GM19452 (cell line): ENCODE data around the gene SPPL2A.
"Not testable (repeated sequence)": the region's sequence is repeated elsewhere in the genome, so short reads cannot be mapped to it uniquely, and the experiment has no call there.

Experiments
- ATAC-seq: cut with Tn5 transposase; IDR thresholded peaks from one replicate; pipeline ENCODE4 v1.9.1; 2021; ENCODE audit not compliant: unreplicated experiment

Gene SPPL2A, protein sequence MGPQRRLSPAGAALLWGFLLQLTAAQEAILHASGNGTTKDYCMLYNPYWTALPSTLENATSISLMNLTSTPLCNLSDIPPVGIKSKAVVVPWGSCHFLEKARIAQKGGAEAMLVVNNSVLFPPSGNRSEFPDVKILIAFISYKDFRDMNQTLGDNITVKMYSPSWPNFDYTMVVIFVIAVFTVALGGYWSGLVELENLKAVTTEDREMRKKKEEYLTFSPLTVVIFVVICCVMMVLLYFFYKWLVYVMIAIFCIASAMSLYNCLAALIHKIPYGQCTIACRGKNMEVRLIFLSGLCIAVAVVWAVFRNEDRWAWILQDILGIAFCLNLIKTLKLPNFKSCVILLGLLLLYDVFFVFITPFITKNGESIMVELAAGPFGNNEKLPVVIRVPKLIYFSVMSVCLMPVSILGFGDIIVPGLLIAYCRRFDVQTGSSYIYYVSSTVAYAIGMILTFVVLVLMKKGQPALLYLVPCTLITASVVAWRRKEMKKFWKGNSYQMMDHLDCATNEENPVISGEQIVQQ

GRCh38 chr15:50765195-50765967, at the start of gene SPPL2A:
SPPL2A (minus strand) TSS chr15:50765706; CDS start chr15:50765533, 173 bp downstream.
- ATAC-seq: peak; percentile 88

GRCh38 chr15:50814634-50815033, 49.1 kb upstream of the SPPL2A start:
- no peak for ATAC-seq

- no peak for ATAC-seq
Observed at GRCh38 chr15:50813865-50814264, 48.4 kb upstream of the SPPL2A start.

GRCh38 chr15:50813089-50813488, 47.6 kb upstream of the SPPL2A start:
- no peak for ATAC-seq

DNA sequence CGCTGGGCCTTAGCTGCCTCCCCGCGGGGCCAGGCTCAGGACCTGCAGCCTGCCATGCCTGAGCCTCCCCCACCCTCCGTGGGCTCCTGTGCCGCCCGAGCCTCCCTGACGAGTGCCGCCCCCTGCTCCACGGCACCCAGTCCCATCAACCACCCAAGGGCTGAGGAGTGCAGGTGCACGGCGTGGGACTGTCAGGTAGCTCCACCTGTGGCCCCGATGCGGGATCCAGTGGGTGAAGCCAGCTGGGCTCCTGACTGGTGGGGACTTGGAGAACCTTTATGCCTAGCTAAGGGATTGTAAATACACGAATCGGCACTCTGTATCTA, 46.6 kb upstream of the SPPL2A start:
- not testable (repeated sequence) for ATAC-seq

- not testable (repeated sequence) for ATAC-seq
Observed at GRCh38 chr15:50811461-50812180, 46.1 kb upstream of the SPPL2A start.

- ATAC-seq: no peak
Observed at GRCh38 chr15:50810128-50810527, 44.6 kb upstream of the SPPL2A start.

GRCh38 chr15:50808728-50809127, 43.2 kb upstream of the SPPL2A start:
- ATAC-seq: no peak

- ATAC-seq: no peak
Observed at GRCh38 chr15:50803479-50804180, 38.1 kb upstream of the SPPL2A start.

- no peak for ATAC-seq
Observed at GRCh38 chr15:50800715-50801114, 35.2 kb upstream of the SPPL2A start.

- no peak for ATAC-seq
Observed at GRCh38 chr15:50798684-50799083, 33.2 kb upstream of the SPPL2A start.

DNA sequence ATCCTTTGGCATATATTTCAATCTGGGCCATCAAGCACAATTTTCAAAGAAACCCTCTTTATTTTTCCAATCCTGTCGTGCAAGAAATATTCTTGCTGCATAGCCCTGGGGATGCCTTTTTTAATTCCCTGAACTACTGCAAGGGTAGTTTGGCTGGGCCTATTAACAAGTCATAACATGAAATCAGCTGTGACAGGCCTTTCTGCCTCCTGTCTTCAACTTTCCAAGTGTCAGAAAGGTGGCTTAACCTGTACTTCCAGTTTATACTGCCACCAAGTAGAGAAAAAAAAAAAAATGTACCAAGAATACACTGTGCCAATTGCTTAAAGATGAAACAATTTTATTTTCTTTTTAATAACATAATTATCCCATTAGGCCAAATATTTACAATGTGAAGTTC, 32.4 kb upstream of the SPPL2A start:
- ATAC-seq: no peak

- no peak for ATAC-seq
Observed at GRCh38 chr15:50791486-50791885, 26.0 kb upstream of the SPPL2A start.

GRCh38 chr15:50790778-50791453, 25.4 kb upstream of the SPPL2A start:
- ATAC-seq: no peak

DNA sequence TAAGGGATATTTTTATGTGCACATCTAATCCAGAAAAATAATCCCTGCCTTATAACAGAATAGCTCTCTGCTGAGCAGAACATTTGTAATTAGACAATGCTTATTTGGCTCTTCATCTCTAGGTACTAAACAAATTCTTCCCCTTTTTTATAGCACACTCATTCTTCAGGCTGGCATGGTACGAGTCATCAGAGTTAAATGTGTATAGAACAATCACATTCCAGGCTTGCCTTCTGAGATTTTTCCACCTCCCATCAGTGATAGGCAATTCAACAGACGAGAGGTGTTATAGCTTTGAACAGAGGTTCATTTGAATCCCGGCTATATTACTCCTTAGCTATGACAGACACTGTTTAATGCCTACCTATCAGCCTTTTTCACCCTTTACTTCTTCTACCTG, 21.4 kb upstream of the SPPL2A start:
- no peak for ATAC-seq

DNA sequence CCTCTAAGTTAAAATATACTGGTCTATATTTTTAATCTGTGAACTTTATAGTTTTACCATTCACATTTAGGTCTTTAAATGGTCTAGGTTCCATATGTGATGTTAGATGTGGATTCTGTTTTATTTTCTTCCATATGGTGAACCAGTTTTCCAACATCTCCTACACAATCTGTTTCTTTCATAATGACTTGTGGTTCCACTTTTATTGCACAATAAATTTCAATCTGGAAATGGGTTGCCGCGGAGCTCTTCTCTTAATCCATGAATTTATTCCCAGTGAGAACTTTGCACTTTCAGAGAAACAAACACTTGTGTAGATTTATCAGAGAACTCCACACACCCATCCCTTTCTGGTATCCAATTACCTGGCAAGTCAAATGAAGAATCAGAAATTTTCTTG, 20.9 kb upstream of the SPPL2A start:
- ATAC-seq: no peak

DNA sequence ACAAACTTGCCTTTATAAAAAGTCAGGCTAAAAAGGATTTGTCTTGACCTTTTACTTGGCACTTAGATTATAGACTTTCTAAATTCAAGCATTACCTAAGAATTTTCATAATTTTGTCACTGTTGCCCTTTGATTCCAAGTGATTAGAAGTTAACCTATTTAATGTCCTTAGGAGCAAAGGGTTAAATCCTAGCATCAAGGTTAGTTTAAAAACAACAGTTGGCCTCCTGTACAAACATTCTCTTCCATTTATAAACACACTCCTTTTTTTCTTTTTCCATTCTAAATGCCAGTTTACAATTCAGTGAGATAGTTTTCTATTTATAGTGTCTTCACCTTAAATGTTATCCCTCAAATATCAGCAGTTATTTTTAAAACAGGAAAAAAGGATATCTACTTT, 18.4 kb upstream of the SPPL2A start:
- ATAC-seq: no peak

DNA sequence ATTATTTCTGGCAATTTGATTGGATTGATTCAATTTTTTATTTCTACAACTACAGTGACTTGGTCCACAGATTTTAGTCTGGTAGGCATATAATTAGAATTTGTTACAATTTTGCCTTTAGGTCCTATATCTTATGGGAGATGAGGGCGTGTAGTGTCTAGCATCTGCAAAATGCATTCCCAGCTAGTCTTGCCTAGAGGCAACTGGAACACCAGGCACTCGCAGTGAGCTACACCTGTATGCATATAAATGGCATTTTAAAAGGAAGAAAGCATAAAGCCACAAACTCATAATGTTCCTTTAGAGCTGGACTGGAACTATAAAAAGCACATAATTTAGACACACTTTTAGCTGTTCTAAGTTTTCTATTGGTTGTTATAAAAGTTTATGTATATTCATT, 17.9 kb upstream of the SPPL2A start:
- ATAC-seq: no peak

GRCh38 chr15:50778086-50778485, 12.6 kb upstream of the SPPL2A start:
- ATAC-seq: no peak

DNA sequence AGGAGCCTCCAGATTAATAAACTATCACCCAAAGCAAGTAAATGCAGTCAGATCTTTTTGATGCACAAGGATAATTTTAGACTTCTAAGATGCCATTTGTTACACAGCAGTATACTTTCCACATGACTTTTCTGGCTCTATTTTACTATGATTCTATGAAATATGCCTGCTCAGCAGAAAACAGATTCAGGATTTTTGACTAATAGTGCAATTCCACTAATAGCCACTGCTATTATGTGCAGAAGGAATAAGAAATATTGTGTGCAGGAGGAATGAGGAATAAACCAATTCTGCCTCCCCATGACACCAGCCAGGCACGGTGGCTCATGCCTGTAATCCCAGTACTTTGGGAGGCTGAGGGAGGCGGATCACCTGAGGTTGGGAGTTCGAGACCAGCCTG, 11.5 kb upstream of the SPPL2A start:
- ATAC-seq: no peak
